ENCODE measurements around the gene RAD23B.

RAD23B gene

GRCh38 chr9:107282759-107283622 lies at the start of gene RAD23B:
TSS of gene RAD23B (plus strand) at chr9:107283279. CDS start at chr9:107283630, 351 bp downstream.
- TF ChIP-seq ZNF274 (IDR thresholded peaks at IDR 0.05; ENCODE audit: low read depth, low read length) = no peak
- peak within 1 kb of the TSS; percentile 95 for H3K4me3 ChIP-seq (ENCODE audit: low read length)

GRCh38 chr9:107235765-107236442 lies 47.2 kb upstream of the RAD23B start:
- TF ChIP-seq ZNF274 (IDR thresholded peaks at IDR 0.05; ENCODE audit: low read depth, low read length) = no peak
- no peak overlapping the region for H3K4me3 ChIP-seq (ENCODE audit: low read length)

GRCh38 chr9:107237873-107238272 lies 45.2 kb upstream of the RAD23B start:
- TF ChIP-seq ZNF274 (IDR thresholded peaks at IDR 0.05; ENCODE audit: low read depth, low read length) = no peak

GRCh38 chr9:107239474-107239873 lies 43.6 kb upstream of the RAD23B start:
- no peak overlapping the region for H3K4me3 ChIP-seq (ENCODE audit: low read length)
- no peak for TF ChIP-seq ZNF274 (IDR thresholded peaks at IDR 0.05; ENCODE audit: low read depth, low read length)

More at GRCh38 chr9:107237873-107238272, 45.2 kb upstream of the RAD23B start:
- H3K4me3 ChIP-seq (ENCODE audit: low read length) = no peak overlapping the region

- no peak overlapping the region for H3K4me3 ChIP-seq (ENCODE audit: low read length)
- no peak for TF ChIP-seq ZNF274 (IDR thresholded peaks at IDR 0.05; ENCODE audit: low read depth, low read length)
These were observed 42.8 kb upstream of the RAD23B start for GRCh38 chr9:107240260-107240659.

GRCh38 chr9:107242073-107243030 lies 40.7 kb upstream of the RAD23B start:
- no peak overlapping the region for H3K4me3 ChIP-seq (ENCODE audit: low read length)
- TF ChIP-seq ZNF274 (IDR thresholded peaks at IDR 0.05; ENCODE audit: low read depth, low read length) = no peak

GRCh38 chr9:107243742-107244141 lies 39.3 kb upstream of the RAD23B start:
- no peak for TF ChIP-seq ZNF274 (IDR thresholded peaks at IDR 0.05; ENCODE audit: low read depth, low read length)
- H3K4me3 ChIP-seq (ENCODE audit: low read length) = no peak overlapping the region

GRCh38 chr9:107246259-107247254 lies 36.5 kb upstream of the RAD23B start:
- H3K4me3 ChIP-seq (ENCODE audit: low read length) = no peak overlapping the region

GRCh38 chr9:107248714-107249113 lies 34.4 kb upstream of the RAD23B start:
- TF ChIP-seq ZNF274 (IDR thresholded peaks at IDR 0.05; ENCODE audit: low read depth, low read length) = no peak
- H3K4me3 ChIP-seq (ENCODE audit: low read length) = no peak overlapping the region

More at GRCh38 chr9:107246259-107247254, 36.5 kb upstream of the RAD23B start:
- TF ChIP-seq ZNF274 (IDR thresholded peaks at IDR 0.05; ENCODE audit: low read depth, low read length) = no peak

GRCh38 chr9:107249131-107249533 lies 33.9 kb upstream of the RAD23B start:
- no peak overlapping the region for H3K4me3 ChIP-seq (ENCODE audit: low read length)
- TF ChIP-seq ZNF274 (IDR thresholded peaks at IDR 0.05; ENCODE audit: low read depth, low read length) = no peak

- TF ChIP-seq ZNF274 (IDR thresholded peaks at IDR 0.05; ENCODE audit: low read depth, low read length) = no peak
- no peak overlapping the region for H3K4me3 ChIP-seq (ENCODE audit: low read length)
These were observed 33.3 kb upstream of the RAD23B start for GRCh38 chr9:107249665-107250285.

GRCh38 chr9:107251756-107252322 lies 31.2 kb upstream of the RAD23B start:
- no peak for TF ChIP-seq ZNF274 (IDR thresholded peaks at IDR 0.05; ENCODE audit: low read depth, low read length)
- no peak overlapping the region for H3K4me3 ChIP-seq (ENCODE audit: low read length)
